GM18517 (cell line): ENCODE results near the gene RCC1.
"Not testable (repeated sequence)": the region's sequence is repeated elsewhere in the genome, so short reads cannot be mapped to it uniquely, and the experiment has no call there.

Experiments
- ATAC-seq: cut with Tn5 transposase; IDR thresholded peaks from one replicate; pipeline ENCODE4 v1.9.1; 2021; ENCODE audit warnings: mild to moderate bottlenecking, moderate library complexity; ENCODE audit not compliant: unreplicated experiment

RCC1 gene

GRCh38 chr1:28540651-28541050 lies 34.8 kb downstream of the RCC1 start:
- ATAC-seq: no peak

- ATAC-seq: not testable (repeated sequence)
Measured at GRCh38 chr1:28541414-28542015, 35.7 kb downstream of the RCC1 start.

- no peak for ATAC-seq
Measured at GRCh38 chr1:28545246-28545628, 39.4 kb downstream of the RCC1 start.

- ATAC-seq: no peak
Measured at GRCh38 chr1:28548318-28548717, 42.5 kb downstream of the RCC1 start.

- no peak for ATAC-seq
Measured at GRCh38 chr1:28551381-28551780, 45.5 kb downstream of the RCC1 start.

GRCh38 chr1:28552758-28553663 lies 47.2 kb downstream of the RCC1 start, which contains the start of gene TRNAU1AP:
Gene TRNAU1AP (plus strand): TSS chr1:28553085. CDS start chr1:28553111, 26 bp downstream.
- peak; percentile 91 for ATAC-seq

- ATAC-seq: no peak
Measured at GRCh38 chr1:28560886-28561285, 55.0 kb downstream of the RCC1 start.

- no peak for ATAC-seq
Measured at GRCh38 chr1:28564310-28564709, 58.5 kb downstream of the RCC1 start.

- no peak for ATAC-seq
Measured at GRCh38 chr1:28565040-28565439, 59.2 kb downstream of the RCC1 start.

GRCh38 chr1:28565726-28566125 lies 59.9 kb downstream of the RCC1 start:
- no peak for ATAC-seq

GRCh38 chr1:28566931-28567330 lies 61.1 kb downstream of the RCC1 start:
- ATAC-seq: no peak

GRCh38 chr1:28571911-28572310 lies 66.1 kb downstream of the RCC1 start:
- no peak for ATAC-seq

GRCh38 chr1:28572891-28573290 lies 67.0 kb downstream of the RCC1 start:
- ATAC-seq: not testable (repeated sequence)

- ATAC-seq: no peak
Measured at GRCh38 chr1:28573564-28573963, 67.7 kb downstream of the RCC1 start.

- ATAC-seq: no peak
Measured at GRCh38 chr1:28577052-28577678, 71.3 kb downstream of the RCC1 start.

GRCh38 chr1:28577738-28578536 lies 72.1 kb downstream of the RCC1 start:
- ATAC-seq: no peak

- no peak for ATAC-seq
Measured at GRCh38 chr1:28578696-28579218, 72.9 kb downstream of the RCC1 start.

- no peak for ATAC-seq
Measured at GRCh38 chr1:28579401-28579800, 73.6 kb downstream of the RCC1 start.

- peak; percentile 11 for ATAC-seq
Measured at GRCh38 chr1:28580722-28581530, 75.1 kb downstream of the RCC1 start.
